Measurements from ENCODE around the gene HOXA13. TPM values are rescaled to one million over a fixed set of nuclear protein-coding genes. Genes with fewer than 3 reads are reported as not detected.

HOXA13 gene
- total and polyA plus RNA-seq, 2 donors (not counting 1 experiment from before 2014, with no cell fraction given), result not detected

DNA sequence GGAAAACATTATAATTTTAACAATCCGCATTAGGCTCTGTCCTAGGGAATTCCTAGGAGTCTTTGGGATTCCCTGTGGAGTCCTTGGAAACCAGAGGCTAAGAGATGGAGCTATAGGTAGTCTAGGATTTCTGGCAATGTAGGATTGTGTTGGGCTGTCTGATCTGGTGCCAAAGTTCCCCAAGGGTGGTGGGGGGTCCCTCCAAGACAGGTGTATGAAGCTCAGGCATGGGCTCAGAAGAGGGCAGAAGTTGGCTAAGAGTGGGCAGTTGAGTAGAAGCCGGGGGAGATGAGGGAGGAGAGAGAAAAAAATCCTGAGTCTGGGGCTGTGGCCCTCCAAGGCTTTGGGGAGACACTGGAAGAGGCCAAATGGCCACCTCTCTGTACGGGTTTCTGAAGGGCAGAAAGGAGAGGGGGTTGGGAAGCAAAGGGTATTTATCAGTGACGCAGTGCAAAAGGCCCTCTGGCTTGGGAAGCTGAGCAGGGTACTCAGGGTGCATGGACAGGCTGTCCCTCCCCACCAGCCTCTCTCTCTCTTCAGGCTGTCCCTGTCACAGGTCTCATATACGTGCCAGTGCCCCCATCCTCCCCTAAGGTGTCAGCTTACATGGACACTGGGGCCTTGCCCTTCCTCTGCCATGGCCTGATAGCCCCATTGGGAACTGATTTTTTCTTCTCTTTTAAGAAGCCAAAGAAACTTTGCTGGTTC is 53.2 kb downstream of the HOXA13 start:
- peaks cover 0 to 89% (median 57%) of the 10 kb centered on the region in 4 experiments for H3K27me3 ChIP-seq (replicated peaks in 1 of 4; ENCODE audit: control extremely low read depth in 1 of 4, control insufficient read depth in 3 of 4, insufficient read depth in 4 of 4, low read length in 3 of 4)
- CTCF ChIA-PET, result interaction anchor here (6.9 kb wide), 1 partner anchor 16 kb away, joined by 52 read pairs; no protein-coding TSS in a partner anchor

GRCh38 chr7:27145914-27146412 is 53.9 kb downstream of the HOXA13 start:
- Histone ChIP-seq H3K4me2 (replicated peaks; ENCODE audit: low read depth, low read length, poor library complexity, severe bottlenecking) (no peak overlapping the region), H3K9ac (ENCODE audit: low read length) (no peak overlapping the region), H3K36me3 (replicated peaks in 1 of 2; ENCODE audit: control extremely low read depth in 1 of 2, control insufficient read depth in 1 of 2, extremely low read depth in 1 of 2, insufficient read depth in 2 of 2, low read length in 1 of 2) (no peaks in the 10 kb centered on the region), H3K4me3 (ENCODE audit: control extremely low read depth in 1 of 5, extremely low read depth in 1 of 5, insufficient read depth in 1 of 5, low read depth in 2 of 5, low read length in 4 of 5) (no peak overlapping the region), H3K27ac (ENCODE audit: low read length in 2 of 2) (no peak overlapping the region), H2AFZ (ENCODE audit: insufficient read depth, low read depth, low read length, poor library complexity, severe bottlenecking) (no peak overlapping the region), H3K27me3 (replicated peaks in 1 of 4; ENCODE audit: control extremely low read depth in 1 of 4, control insufficient read depth in 3 of 4, insufficient read depth in 4 of 4, low read length in 3 of 4) (peaks cover 0 to 82% (median 50%) of the 10 kb centered on the region in 4 experiments), H3K4me1 (ENCODE audit: control insufficient read depth in 2 of 2, insufficient read depth in 2 of 2, low read length in 2 of 2) (peaks cover 31 to 33% of the 10 kb centered on the region in 2 donors), H3K79me2 (ENCODE audit: control insufficient read depth, insufficient read depth, low read length) (no peaks in the 10 kb centered on the region), H3K9me3 (ENCODE audit: control extremely low read depth in 1 of 3, control insufficient read depth in 2 of 3, insufficient read depth in 1 of 3, low read length in 2 of 3) (peaks cover 0 to 66% (median 0%) of the 10 kb centered on the region in 3 donors), H4K20me1 (ENCODE audit: control insufficient read depth, insufficient read depth, low read length, poor library complexity, severe bottlenecking) (no peaks in the 10 kb centered on the region)
- H3K27me3 Mint-ChIP-seq, result peaks cover 60% of the 10 kb centered on the region
- H3K4me3 Mint-ChIP-seq, result no peak overlapping the region
- no peaks in the 10 kb centered on the region for H3K9me3 Mint-ChIP-seq (ENCODE audit: insufficient read depth)
- DNase-seq (no peak), ATAC-seq (ENCODE audit: low read depth) (no peak)
- ChIA-PET CTCF (interaction anchor here (0.8 kb wide), 1 partner anchor 17 kb away, joined by 3 read pairs; no protein-coding TSS in a partner anchor), POLR2A (no interaction called here)
- H3K4me1 Mint-ChIP-seq, result peaks cover 24% of the 10 kb centered on the region
- no peak overlapping the region for H3K27ac Mint-ChIP-seq
- intact Hi-C loops (cut with micrococcal nuclease), result no loop called here
- WGBS (ENCODE audit: insufficient coverage), result 100% methylated on average over 5 of the region's 11 CpGs
- no peak for TF ChIP-seq EZH2 (IDR thresholded peaks at IDR 0.05; ENCODE audit: borderline replicate concordance, insufficient read depth, low read depth, low read length, poor library complexity, severe bottlenecking)
- TF ChIP-seq, protein P1, sequence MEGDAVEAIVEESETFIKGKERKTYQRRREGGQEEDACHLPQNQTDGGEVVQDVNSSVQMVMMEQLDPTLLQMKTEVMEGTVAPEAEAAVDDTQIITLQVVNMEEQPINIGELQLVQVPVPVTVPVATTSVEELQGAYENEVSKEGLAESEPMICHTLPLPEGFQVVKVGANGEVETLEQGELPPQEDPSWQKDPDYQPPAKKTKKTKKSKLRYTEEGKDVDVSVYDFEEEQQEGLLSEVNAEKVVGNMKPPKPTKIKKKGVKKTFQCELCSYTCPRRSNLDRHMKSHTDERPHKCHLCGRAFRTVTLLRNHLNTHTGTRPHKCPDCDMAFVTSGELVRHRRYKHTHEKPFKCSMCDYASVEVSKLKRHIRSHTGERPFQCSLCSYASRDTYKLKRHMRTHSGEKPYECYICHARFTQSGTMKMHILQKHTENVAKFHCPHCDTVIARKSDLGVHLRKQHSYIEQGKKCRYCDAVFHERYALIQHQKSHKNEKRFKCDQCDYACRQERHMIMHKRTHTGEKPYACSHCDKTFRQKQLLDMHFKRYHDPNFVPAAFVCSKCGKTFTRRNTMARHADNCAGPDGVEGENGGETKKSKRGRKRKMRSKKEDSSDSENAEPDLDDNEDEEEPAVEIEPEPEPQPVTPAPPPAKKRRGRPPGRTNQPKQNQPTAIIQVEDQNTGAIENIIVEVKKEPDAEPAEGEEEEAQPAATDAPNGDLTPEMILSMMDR (IDR thresholded peaks at IDR 0.05), result no peak

More for the DNA sequence above, 53.2 kb downstream of the HOXA13 start:
- no peak for ATAC-seq (ENCODE audit: low read depth)
- H3K27ac Mint-ChIP-seq, result no peak overlapping the region
- Histone ChIP-seq H2AFZ (ENCODE audit: insufficient read depth, low read depth, low read length, poor library complexity, severe bottlenecking) (no peak overlapping the region), H3K9ac (ENCODE audit: low read length) (no peak overlapping the region), H3K79me2 (ENCODE audit: control insufficient read depth, insufficient read depth, low read length) (no peaks in the 10 kb centered on the region), H3K4me3 (ENCODE audit: control extremely low read depth in 1 of 5, extremely low read depth in 1 of 5, insufficient read depth in 1 of 5, low read depth in 2 of 5, low read length in 4 of 5) (no peak overlapping the region), H3K27ac (ENCODE audit: low read length in 2 of 2) (no peak overlapping the region), H3K9me3 (ENCODE audit: control extremely low read depth in 1 of 3, control insufficient read depth in 2 of 3, insufficient read depth in 1 of 3, low read length in 2 of 3) (peaks cover 0 to 73% (median 0%) of the 10 kb centered on the region in 3 donors), H3K4me1 (ENCODE audit: control insufficient read depth in 2 of 2, insufficient read depth in 2 of 2, low read length in 2 of 2) (peaks cover 38 to 40% of the 10 kb centered on the region in 2 donors), H4K20me1 (ENCODE audit: control insufficient read depth, insufficient read depth, low read length, poor library complexity, severe bottlenecking) (no peaks in the 10 kb centered on the region), H3K4me2 (replicated peaks; ENCODE audit: low read depth, low read length, poor library complexity, severe bottlenecking) (peak overlapping the region; percentile 69), H3K36me3 (replicated peaks in 1 of 2; ENCODE audit: control extremely low read depth in 1 of 2, control insufficient read depth in 1 of 2, extremely low read depth in 1 of 2, insufficient read depth in 2 of 2, low read length in 1 of 2) (no peaks in the 10 kb centered on the region)
- peaks cover 61% of the 10 kb centered on the region for H3K27me3 Mint-ChIP-seq
- no peaks in the 10 kb centered on the region for H3K9me3 Mint-ChIP-seq (ENCODE audit: insufficient read depth)
- H3K4me3 Mint-ChIP-seq, result peak overlapping the region; percentile 80
- peaks cover 31% of the 10 kb centered on the region for H3K4me1 Mint-ChIP-seq
- 91% methylated on average over 3 of the region's 5 CpGs for WGBS (ENCODE audit: insufficient coverage)
- TF ChIP-seq EZH2 (IDR thresholded peaks at IDR 0.05; ENCODE audit: borderline replicate concordance, insufficient read depth, low read depth, low read length, poor library complexity, severe bottlenecking), result no peak
- TF ChIP-seq, protein P1 (IDR thresholded peaks at IDR 0.05), result no peak
- intact Hi-C loops (cut with micrococcal nuclease), result no loop called here
- POLR2A ChIA-PET, result no interaction called here
- DNase-seq, result peak; percentile 3
